ENCODE data around the gene WWC1. TPM values are rescaled to one million over a fixed set of nuclear protein-coding genes. Genes with fewer than 3 reads are reported as not detected.

WWC1 gene
- total RNA-seq, 1 experiment from 2014 or later: 52.6 TPM

- H3K9me2 ChIP-seq (ENCODE audit: insufficient read depth): no peaks in the 10 kb centered on the region
- POLR2A ChIA-PET: no interaction called here
- RAD21 ChIA-PET (ENCODE audit: low non-redundant PET in 1 of 2, low total read pairs in 2 of 2, uncharacterized antibody in 2 of 2, unreplicated experiment in 2 of 2): no interaction called here
- H3K9me3 ChIP-seq (ENCODE audit: control insufficient read depth in 1 of 2, insufficient read depth in 1 of 2, low read depth in 1 of 2, low read length in 2 of 2): no peaks in the 10 kb centered on the region
- intact Hi-C loops (cut with micrococcal nuclease): no loop called here
- DNase-seq (ENCODE audit: low read depth, low spot score) (no peak), ATAC-seq (no peak)
- TF ChIP-seq, protein P1, sequence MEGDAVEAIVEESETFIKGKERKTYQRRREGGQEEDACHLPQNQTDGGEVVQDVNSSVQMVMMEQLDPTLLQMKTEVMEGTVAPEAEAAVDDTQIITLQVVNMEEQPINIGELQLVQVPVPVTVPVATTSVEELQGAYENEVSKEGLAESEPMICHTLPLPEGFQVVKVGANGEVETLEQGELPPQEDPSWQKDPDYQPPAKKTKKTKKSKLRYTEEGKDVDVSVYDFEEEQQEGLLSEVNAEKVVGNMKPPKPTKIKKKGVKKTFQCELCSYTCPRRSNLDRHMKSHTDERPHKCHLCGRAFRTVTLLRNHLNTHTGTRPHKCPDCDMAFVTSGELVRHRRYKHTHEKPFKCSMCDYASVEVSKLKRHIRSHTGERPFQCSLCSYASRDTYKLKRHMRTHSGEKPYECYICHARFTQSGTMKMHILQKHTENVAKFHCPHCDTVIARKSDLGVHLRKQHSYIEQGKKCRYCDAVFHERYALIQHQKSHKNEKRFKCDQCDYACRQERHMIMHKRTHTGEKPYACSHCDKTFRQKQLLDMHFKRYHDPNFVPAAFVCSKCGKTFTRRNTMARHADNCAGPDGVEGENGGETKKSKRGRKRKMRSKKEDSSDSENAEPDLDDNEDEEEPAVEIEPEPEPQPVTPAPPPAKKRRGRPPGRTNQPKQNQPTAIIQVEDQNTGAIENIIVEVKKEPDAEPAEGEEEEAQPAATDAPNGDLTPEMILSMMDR (IDR thresholded peaks at IDR 0.05 in 2 of 3, conservative IDR thresholded peaks at IDR 0.05 in 1 of 3; ENCODE audit: borderline replicate concordance in 1 of 3, insufficient read depth in 1 of 3, low read depth in 2 of 3, low read length in 2 of 3): no peak
- TF ChIP-seq YY1 (IDR thresholded peaks at IDR 0.05; ENCODE audit: extremely low read depth, insufficient replicate concordance, low read depth, low read length): no peak
- no peak for TF ChIP-seq POLR2AphosphoS5 (IDR thresholded peaks at IDR 0.05; ENCODE audit: low read depth, low read length)
- no peak for TF ChIP-seq TCF7L2 (IDR thresholded peaks at IDR 0.05; ENCODE audit: borderline replicate concordance, extremely low read depth, insufficient read depth, insufficient read length)
- TF ChIP-seq EZH2 (IDR thresholded peaks at IDR 0.05): no peak
- H3K27ac ChIP-seq (ENCODE audit: low read depth, low read length): no peak overlapping the region
- CTCF ChIA-PET: no interaction called here
- BruUV-seq (replicated peaks): no TSS peak
- no peak overlapping the region for H3K9ac ChIP-seq (ENCODE audit: low read length)
- H4K20me1 ChIP-seq (ENCODE audit: insufficient read depth): peaks cover 7% of the 10 kb centered on the region; the same call in 1 of the 2 replicates
- H3K4me1 ChIP-seq (ENCODE audit: control insufficient read depth in 1 of 2, insufficient read depth in 2 of 2, low read length in 2 of 2): peaks cover 26 to 68% of the 10 kb centered on the region in 2 experiments
- no peaks in the 10 kb centered on the region for H3K36me3 ChIP-seq (ENCODE audit: control insufficient read depth in 1 of 2, insufficient read depth in 2 of 2, low read length in 2 of 2)
- H3K27me3 ChIP-seq (ENCODE audit: insufficient read depth, low read length): no peaks in the 10 kb centered on the region
- H3K4me2 ChIP-seq (ENCODE audit: low read length): peak overlapping the region; percentile 60
- H3K79me2 ChIP-seq (ENCODE audit: insufficient read depth, low read length): peaks cover 91% of the 10 kb centered on the region
- H3K4me3 ChIP-seq (replicated peaks in 1 of 2; ENCODE audit: low read depth in 1 of 2, low read length in 2 of 2): no peak overlapping the region
- H2AFZ ChIP-seq (ENCODE audit: low read depth, low read length, poor library complexity, severe bottlenecking): no peak overlapping the region
Observed at GRCh38 chr5:168342985-168343384, 51.5 kb downstream of the WWC1 start.

DNA sequence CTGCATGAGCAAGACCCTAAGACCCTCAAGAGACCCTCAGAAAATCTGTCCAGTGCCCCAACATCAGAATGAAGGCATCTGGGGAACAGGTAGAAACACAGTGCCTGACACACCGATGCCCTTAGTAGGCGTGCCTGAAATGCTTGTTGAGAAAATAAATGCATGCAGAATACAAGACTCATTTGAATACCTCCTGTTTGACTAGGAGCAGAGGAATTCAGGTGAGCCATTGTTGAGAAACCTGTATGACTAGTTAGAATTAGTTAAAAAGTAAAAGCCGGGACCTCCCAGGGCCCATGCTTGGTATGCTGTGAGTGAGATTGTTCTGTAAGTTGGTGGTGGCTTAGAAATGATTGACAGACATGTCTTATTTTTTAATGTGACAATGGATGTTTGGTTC is 55.0 kb downstream of the WWC1 start:
- ATAC-seq: no peak; the same call in 1 of the 2 replicates
- Histone ChIP-seq H3K4me3 (replicated peaks in 1 of 2; ENCODE audit: low read depth in 1 of 2, low read length in 2 of 2) (no peak overlapping the region), H2AFZ (ENCODE audit: low read depth, low read length, poor library complexity, severe bottlenecking) (no peak overlapping the region), H3K4me2 (ENCODE audit: low read length) (peak overlapping the region; percentile 51), H3K4me1 (ENCODE audit: control insufficient read depth in 1 of 2, insufficient read depth in 2 of 2, low read length in 2 of 2) (peaks cover 22 to 48% of the 10 kb centered on the region in 2 experiments), H3K79me2 (ENCODE audit: insufficient read depth, low read length) (peaks cover 92% of the 10 kb centered on the region), H3K9ac (ENCODE audit: low read length) (no peak overlapping the region), H3K9me3 (ENCODE audit: control insufficient read depth in 1 of 2, insufficient read depth in 1 of 2, low read depth in 1 of 2, low read length in 2 of 2) (no peaks in the 10 kb centered on the region), H3K9me2 (ENCODE audit: insufficient read depth) (no peaks in the 10 kb centered on the region), H3K27me3 (ENCODE audit: insufficient read depth, low read length) (no peaks in the 10 kb centered on the region), H3K27ac (ENCODE audit: low read depth, low read length) (no peak overlapping the region), H4K20me1 (ENCODE audit: insufficient read depth) (no peaks in the 10 kb centered on the region; the same call in 1 of the 2 replicates), H3K36me3 (ENCODE audit: control insufficient read depth in 1 of 2, insufficient read depth in 2 of 2, low read length in 2 of 2) (no peaks in the 10 kb centered on the region)
- no peak for DNase-seq (ENCODE audit: low read depth, low spot score)
- TF ChIP-seq ELF1 (IDR thresholded peaks at IDR 0.05; ENCODE audit: borderline replicate concordance, low read depth) (no peak), SP1 (IDR thresholded peaks at IDR 0.05; ENCODE audit: low read depth) (peak; percentile 33; the same call in 1 of the 2 replicates)
- CTCF ChIA-PET: no interaction called here
- intact Hi-C loops (cut with micrococcal nuclease): no loop called here
- BruUV-seq (replicated peaks): no TSS peak
- RAD21 ChIA-PET (ENCODE audit: low non-redundant PET in 1 of 2, low total read pairs in 2 of 2, uncharacterized antibody in 2 of 2, unreplicated experiment in 2 of 2): no interaction called here
- POLR2A ChIA-PET: no interaction called here
